ENCODE measurements around the gene WDFY4.

DNA sequence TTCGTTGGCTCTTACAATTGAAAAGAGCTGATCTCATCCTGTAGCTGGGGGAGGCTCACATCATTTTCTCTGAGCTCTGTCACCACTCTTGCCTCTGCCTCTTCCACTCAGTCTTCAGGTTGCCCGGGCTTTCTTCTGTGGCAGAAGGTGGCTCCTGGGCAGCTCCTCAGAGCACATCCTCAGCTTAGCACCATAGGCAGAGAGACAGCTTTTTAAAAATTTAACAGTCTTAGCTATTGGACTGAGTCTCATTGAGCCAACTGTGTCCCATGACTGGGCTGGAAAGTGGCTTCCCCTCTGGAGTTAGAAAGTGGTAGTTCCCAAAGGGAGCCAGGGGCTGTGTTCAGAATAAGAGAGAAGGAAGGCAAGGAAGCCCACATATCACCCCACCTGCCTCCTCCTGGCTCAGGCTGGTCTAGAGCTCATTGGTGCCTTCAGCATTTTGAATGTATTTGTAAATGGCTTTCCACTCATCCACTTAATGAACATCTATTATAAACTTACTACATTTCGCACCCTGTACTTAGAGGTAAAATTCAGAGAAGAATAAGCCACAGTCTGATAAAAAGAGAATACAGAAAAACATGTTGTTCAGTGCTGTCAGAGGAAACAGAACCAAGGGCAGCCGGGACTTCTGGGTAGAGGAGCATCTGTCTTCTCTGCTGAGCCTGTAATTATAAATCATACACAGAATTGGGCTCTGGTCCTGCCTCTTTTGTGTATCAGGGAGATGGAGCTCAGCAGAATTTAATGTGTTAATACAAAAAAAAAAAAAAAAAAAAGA lies 119.3 kb downstream of the WDFY4 start:
- TF ChIP-seq POLR2A (IDR thresholded peaks at IDR 0.05) (no peak), CTCF (IDR thresholded peaks at IDR 0.05) (no peak), POLR2AphosphoS5 (IDR thresholded peaks at IDR 0.05) (no peak)

Data from breast epithelium (tissue), 3 donors.